Gastrocnemius medialis (tissue), 4 donors: Measurements from ENCODE around the gene TMEM79. TPM values are rescaled to one million over a fixed set of nuclear protein-coding genes. Genes with fewer than 3 reads are reported as not detected.

Source experiments
- ATAC-seq, 2 donors: fragments of 150-250 bp; one replicate each; pipeline ENCODE4 v1.9.1; 2016
- DNase-seq, 2 donors: peaks; one replicate each; pipeline ENCODE4 v3.0.0-alpha.2; 2019
- H3K27ac ChIP-seq, 4 donors: fragments of 200-600 bp; sonication (generic); 1 replicate in 1 of 4; 2 replicates in 3 of 4; pipeline ENCODE4 v1.5.1; 2016 to 2018; ENCODE audit warnings: mild to moderate bottlenecking in 2 of 4, moderate library complexity in 1 of 4
- H3K27me3 ChIP-seq, 3 donors: fragments of 200-600 bp; sonication (generic) in 2 of 3; 1 replicate in 1 of 3; 2 replicates in 2 of 3; pipeline versions ENCODE4 v1.5.1 to v1.6.0; 2016 to 2019; ENCODE audit warnings: mild to moderate bottlenecking in 1 of 3, moderate library complexity in 1 of 3
- H3K36me3 ChIP-seq, 2 donors: fragments of 200-600 bp; sonication (generic) in 1 of 2; one replicate each; pipeline ENCODE4 v1.5.1; 2017 to 2018
- H3K4me1 ChIP-seq, 2 donors: fragments of 200-600 bp; sonication (generic) in 1 of 2; one replicate each; pipeline ENCODE4 v1.5.1; 2016 to 2017; ENCODE audit warnings: mild to moderate bottlenecking in 2 of 2
- H3K4me3 ChIP-seq, 4 donors: fragments of 200-600 bp; sonication (generic) in 3 of 4; 1 replicate in 1 of 4; 2 replicates in 3 of 4; pipeline ENCODE4 v1.5.1; 2016 to 2019; ENCODE audit warnings: mild to moderate bottlenecking in 2 of 4
- H3K9me3 ChIP-seq, 3 donors: fragments of 200-600 bp; sonication (generic) in 2 of 3; 1 replicate in 1 of 3; 2 replicates in 2 of 3; pipeline ENCODE4 v1.5.1; 2016 to 2019
- CTCF ChIP-seq, 5 experiments: fragments of 450-650 bp in 3 of 5; fragments of 200-600 bp in 2 of 5; sonication (generic) in 2 of 5; IDR thresholded peaks in 4 of 5; conservative IDR thresholded peaks in 1 of 5; 1 replicate in 4 of 5; 2 replicates in 1 of 5; pipeline ENCODE4 v1.5.1; 2016 to 2019; ENCODE audit warnings: antibody characterized with exemption in 5 of 5, mild to moderate bottlenecking in 3 of 5, moderate library complexity in 3 of 5
- POLR2A ChIP-seq, 2 donors: fragments of 450-650 bp; IDR thresholded peaks; one replicate each; pipeline ENCODE4 v1.6.1; 2017; ENCODE audit warnings: antibody characterized with exemption in 2 of 2, mild to moderate bottlenecking in 2 of 2, moderate library complexity in 2 of 2
- in situ Hi-C, 4 donors: fragments of 200-750 bp; cut with MboI; loops; one replicate each; pipeline versions ENCODE4 v1.15.0 to v1.8.0; 2017; ENCODE audit warnings: low sequenced_read_pairs in 4 of 4
- intact Hi-C: fragments of 100-400 bp; cut with DNase I; formaldehyde crosslinking; loops from one replicate; pipeline ENCODE4 v1.15.1; 2023; ENCODE audit warnings: low total_unique reads
- total RNA-seq, 4 donors: library from RNA; depleted of rRNA; stranded (reverse); fragments of >200 nt; gene quantifications; one replicate each; pipeline versions ENCODE4 v1.1.0 to v1.2.3, GENCODE V29; 2016

Gene TMEM79
- total RNA-seq, 4 donors from 2014 or later: 0.20 to 1.5 (median 0.68) TPM

DNA sequence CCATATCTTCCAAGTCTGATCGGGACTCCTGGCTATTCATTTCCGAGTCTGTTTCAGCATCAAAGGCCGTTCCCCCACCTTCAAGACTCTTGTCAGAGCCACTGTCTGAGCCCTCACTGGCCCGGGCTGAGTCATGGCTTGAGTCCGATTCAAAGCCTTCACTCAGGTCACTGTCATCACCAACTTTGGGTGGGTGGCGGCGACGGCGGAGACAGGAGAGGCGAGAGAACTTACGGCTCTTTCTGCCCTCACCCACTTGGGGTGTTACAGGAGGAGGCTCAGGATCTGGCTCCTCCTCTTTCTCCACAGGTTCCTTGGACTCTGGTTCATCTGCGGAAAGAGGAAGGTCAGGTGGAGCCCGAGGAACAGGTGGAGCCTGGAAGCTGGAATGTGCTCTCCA lies 18.1 kb upstream of the TMEM79 start:
- TF ChIP-seq POLR2A (IDR thresholded peaks at IDR 0.05): no peak
- no peak for TF ChIP-seq CTCF (IDR thresholded peaks at IDR 0.05 in 4 of 5, conservative IDR thresholded peaks at IDR 0.05 in 1 of 5)
- intact Hi-C loops: no loop called here
- no peaks in the 10 kb centered on the region for H3K4me1 ChIP-seq
- H3K36me3 ChIP-seq: peaks cover 4 to 97% of the 10 kb centered on the region in 2 donors
- no peaks in the 10 kb centered on the region for H3K9me3 ChIP-seq
- ATAC-seq: no peak
- H3K27me3 ChIP-seq: no peaks in the 10 kb centered on the region
- DNase-seq: no peak
- H3K27ac ChIP-seq: no peak overlapping the region
- in situ Hi-C loops: no loop called here
- H3K4me3 ChIP-seq: no peak overlapping the region

DNA sequence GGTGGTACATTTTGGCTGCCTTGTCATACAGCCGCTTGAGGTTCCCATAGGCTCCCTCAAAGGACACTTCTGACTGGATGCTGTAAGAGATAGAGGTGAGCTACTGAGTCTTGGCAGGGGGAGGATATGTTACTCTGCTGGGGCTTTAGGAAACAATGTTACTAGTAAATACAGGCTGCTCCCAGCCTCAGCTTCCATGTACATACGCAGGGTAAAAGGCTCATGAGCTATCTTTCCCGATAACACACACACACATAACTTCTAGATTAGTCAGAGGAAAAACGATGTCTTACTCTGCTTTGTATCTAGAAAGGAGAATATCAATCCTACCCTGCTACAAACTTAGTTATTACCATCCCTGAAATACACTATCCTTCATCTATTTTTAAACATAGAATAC lies 15.8 kb upstream of the TMEM79 start:
- Histone ChIP-seq H3K9me3 (no peaks in the 10 kb centered on the region), H3K4me3 (no peak overlapping the region), H3K27ac (no peak overlapping the region), H3K36me3 (peaks cover 8 to 94% of the 10 kb centered on the region in 2 donors), H3K4me1 (no peaks in the 10 kb centered on the region), H3K27me3 (no peaks in the 10 kb centered on the region)
- ATAC-seq: no peak
- in situ Hi-C loops: no loop called here
- intact Hi-C loops: no loop called here
- TF ChIP-seq POLR2A (IDR thresholded peaks at IDR 0.05) (no peak), CTCF (IDR thresholded peaks at IDR 0.05 in 4 of 5, conservative IDR thresholded peaks at IDR 0.05 in 1 of 5) (no peak)
- no peak for DNase-seq

- in situ Hi-C loops (no loop called here), intact Hi-C loops (no loop called here)
- TF ChIP-seq CTCF (IDR thresholded peaks at IDR 0.05 in 4 of 5, conservative IDR thresholded peaks at IDR 0.05 in 1 of 5) (no peak), POLR2A (IDR thresholded peaks at IDR 0.05) (no peak)
- Histone ChIP-seq H3K36me3 (peaks cover 16 to 97% of the 10 kb centered on the region in 2 donors), H3K27me3 (no peaks in the 10 kb centered on the region), H3K4me1 (no peaks in the 10 kb centered on the region), H3K4me3 (no peak overlapping the region), H3K27ac (no peak overlapping the region), H3K9me3 (no peaks in the 10 kb centered on the region)
- no peak for DNase-seq
- no peak for ATAC-seq
Measured at GRCh38 chr1:156270314-156270713, 13.8 kb upstream of the TMEM79 start.

GRCh38 chr1:156276532-156276931 lies 7.6 kb upstream of the TMEM79 start:
- Histone ChIP-seq H3K4me1 (peaks cover 16 to 20% of the 10 kb centered on the region in 2 donors), H3K9me3 (no peaks in the 10 kb centered on the region), H3K36me3 (peaks cover 12 to 75% of the 10 kb centered on the region in 2 donors), H3K4me3 (no peak overlapping the region), H3K27me3 (no peaks in the 10 kb centered on the region), H3K27ac (peak overlapping the region in 1 of 4 donors; percentile 40)
- intact Hi-C loops: no loop called here
- TF ChIP-seq CTCF (IDR thresholded peaks at IDR 0.05 in 4 of 5, conservative IDR thresholded peaks at IDR 0.05 in 1 of 5) (no peak), POLR2A (IDR thresholded peaks at IDR 0.05) (no peak)
- ATAC-seq: no peak
- in situ Hi-C loops: no loop called here
- DNase-seq: no peak

DNA sequence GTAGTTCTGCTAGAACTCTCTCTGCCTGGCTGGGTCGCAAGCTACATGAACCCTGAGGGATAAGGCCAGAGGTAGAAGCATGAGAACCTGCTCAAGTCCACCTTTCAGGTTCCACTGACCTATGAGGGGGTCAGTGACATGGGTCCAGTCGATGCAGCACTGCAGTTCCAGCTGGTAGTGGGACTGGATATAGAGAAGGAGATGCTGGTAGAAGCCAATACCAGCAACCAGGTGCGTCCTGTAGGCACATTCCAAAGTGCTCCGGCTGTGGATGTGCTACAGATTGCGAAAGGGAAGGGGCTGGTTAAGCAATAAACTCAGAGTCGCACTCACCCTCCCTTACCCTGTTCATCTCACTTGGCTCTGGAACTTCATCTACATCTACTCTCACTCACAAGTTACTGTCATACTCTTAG lies 7.2 kb upstream of the TMEM79 start:
- Histone ChIP-seq H3K4me1 (peaks cover 18 to 23% of the 10 kb centered on the region in 2 donors), H3K4me3 (no peak overlapping the region), H3K27ac (peak overlapping the region in 2 of 4 donors; percentile 17 to 40), H3K9me3 (no peaks in the 10 kb centered on the region), H3K27me3 (no peaks in the 10 kb centered on the region), H3K36me3 (peaks cover 12 to 70% of the 10 kb centered on the region in 2 donors)
- intact Hi-C loops: no loop called here
- no peak for TF ChIP-seq POLR2A (IDR thresholded peaks at IDR 0.05)
- TF ChIP-seq CTCF (IDR thresholded peaks at IDR 0.05 in 4 of 5, conservative IDR thresholded peaks at IDR 0.05 in 1 of 5): no peak
- in situ Hi-C loops: no loop called here
- ATAC-seq: peak in 1 of 2 donors; percentile 40
- peak in 1 of 2 donors; percentile 49 for DNase-seq
